GM15510 (cell line): ENCODE results near the gene ARHGEF19.

ENCODE experiments used
- POLR2A ChIP-seq: IDR thresholded peaks from 3 replicates; pipeline ENCODE4 v1.6.1; 2011; ENCODE audit warnings: borderline replicate concordance; ENCODE audit not compliant: insufficient read length; ENCODE audit errors: extremely low read depth

ARHGEF19 gene

DNA sequence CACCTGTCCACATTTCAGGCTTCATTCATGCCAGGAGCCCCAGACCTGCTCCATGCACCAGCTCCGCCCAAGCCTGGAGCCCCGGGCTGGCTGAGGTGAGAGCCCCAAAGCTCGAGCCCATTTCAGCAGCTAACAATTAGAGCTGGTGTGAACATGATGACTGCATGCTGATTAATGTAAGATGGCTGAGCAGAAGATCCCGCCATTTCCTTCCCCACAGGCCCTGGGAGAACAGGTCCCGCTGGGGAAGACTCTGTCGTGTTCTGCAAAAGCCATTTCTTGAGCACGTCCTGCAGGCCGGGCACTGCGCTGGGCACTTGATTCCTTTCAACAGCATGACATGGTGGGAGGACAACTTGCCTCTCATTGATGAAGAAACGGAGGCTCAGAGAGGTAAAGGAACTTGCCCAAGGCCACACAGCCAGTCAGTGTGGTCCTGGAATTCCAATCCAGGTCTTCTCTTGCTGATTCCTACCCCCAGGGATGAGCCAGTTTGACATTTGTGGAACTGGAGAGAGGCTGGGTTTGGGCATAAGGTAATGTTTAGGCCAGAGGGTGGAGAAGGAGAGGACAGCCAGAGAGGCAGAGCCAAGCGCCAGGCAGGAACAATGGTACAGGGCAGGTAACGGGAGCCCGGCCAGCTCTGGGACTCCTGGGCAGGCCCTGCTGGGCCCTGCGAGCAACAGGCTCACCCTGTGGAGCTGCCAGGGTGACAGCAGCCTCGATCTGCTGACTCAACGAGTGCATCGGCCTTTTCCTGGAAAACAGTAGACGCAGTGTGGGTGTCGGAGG lies 28.5 kb downstream of the ARHGEF19 start:
- TF ChIP-seq POLR2A = no peak

DNA sequence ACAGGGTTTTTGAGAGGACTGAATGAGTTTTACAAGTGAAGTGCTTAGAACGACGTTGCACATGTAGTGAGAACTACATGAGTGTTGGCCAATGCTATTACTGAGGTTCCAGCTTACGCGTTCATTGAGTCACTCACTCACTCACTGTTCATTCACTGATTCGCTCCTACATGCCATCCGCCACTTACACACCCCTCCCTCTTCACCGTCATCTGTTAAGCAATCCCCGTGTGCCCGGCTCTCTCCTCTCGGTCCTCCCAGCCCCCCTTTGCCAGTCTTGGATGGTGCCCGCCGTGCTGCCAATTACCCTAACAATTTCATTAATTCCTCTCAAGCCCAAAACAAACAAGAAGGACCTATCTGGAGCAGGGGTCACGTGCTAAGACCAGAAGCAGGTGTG lies 29.3 kb downstream of the ARHGEF19 start:
- no peak for TF ChIP-seq POLR2A

DNA sequence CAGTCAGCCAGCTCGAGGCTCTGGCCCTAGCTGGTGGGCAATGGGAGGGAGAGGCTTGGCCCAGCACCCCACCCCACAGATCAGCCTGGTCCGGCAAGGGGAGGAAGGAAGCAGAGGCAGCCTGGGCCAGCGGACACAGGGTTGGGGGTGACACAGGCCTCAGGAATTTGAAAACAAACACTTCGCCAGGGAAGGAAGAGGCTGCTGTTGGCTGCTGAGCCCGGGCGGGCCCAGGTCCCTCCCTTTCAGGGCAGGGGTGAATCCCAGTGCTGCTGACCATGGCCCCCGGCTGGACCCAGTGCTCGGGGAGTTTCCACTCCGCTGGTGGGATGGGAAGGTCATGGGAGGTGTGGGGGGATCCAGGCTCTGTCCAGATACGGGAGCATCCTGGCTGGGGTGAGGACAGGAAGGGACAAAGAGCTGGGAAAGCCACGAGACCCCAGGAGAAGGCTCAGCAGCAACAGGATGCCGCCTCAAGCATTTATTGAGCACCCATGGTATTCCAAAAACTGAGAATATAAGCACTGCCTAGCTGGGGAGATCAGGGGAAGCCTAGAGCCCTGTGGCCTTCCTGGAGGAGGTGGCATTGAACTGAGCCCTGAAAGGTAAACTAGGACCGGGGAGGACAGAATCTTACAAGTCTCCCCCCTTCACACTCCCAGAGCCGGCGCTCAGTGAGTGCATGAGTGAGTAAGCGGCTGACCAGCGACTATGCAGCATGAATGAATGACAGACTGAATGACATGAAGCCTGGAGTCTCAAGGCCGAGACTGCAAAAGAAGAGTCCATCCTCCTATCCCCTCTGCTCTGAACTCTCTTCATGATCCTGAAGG lies 30.3 kb downstream of the ARHGEF19 start:
- TF ChIP-seq POLR2A = no peak

DNA sequence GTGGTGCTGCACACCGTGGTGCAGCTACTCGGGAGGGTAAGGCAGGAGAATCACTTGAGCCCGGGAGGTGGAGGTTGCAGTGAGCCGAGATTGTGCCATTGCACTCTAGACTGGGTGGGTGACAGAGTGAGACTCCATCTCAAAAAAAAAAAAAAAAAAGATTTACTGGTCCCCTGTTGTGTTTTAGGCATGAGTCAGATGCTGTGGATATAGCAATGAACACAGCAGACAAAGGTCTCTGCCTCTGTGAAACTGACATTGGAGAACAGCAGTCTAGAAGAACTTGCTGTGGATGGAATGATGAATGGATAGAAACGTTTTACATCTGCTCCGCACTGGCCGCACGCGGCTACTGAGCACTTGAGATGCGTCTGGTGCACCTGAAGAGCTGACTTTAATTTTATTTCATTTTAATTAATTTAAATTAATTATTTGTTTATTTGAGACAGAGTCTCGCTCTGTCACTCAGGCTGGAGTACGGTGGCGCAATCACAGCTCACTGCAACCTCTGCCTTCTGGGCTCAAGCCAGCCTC lies 32.1 kb downstream of the ARHGEF19 start:
- no peak for TF ChIP-seq POLR2A

DNA sequence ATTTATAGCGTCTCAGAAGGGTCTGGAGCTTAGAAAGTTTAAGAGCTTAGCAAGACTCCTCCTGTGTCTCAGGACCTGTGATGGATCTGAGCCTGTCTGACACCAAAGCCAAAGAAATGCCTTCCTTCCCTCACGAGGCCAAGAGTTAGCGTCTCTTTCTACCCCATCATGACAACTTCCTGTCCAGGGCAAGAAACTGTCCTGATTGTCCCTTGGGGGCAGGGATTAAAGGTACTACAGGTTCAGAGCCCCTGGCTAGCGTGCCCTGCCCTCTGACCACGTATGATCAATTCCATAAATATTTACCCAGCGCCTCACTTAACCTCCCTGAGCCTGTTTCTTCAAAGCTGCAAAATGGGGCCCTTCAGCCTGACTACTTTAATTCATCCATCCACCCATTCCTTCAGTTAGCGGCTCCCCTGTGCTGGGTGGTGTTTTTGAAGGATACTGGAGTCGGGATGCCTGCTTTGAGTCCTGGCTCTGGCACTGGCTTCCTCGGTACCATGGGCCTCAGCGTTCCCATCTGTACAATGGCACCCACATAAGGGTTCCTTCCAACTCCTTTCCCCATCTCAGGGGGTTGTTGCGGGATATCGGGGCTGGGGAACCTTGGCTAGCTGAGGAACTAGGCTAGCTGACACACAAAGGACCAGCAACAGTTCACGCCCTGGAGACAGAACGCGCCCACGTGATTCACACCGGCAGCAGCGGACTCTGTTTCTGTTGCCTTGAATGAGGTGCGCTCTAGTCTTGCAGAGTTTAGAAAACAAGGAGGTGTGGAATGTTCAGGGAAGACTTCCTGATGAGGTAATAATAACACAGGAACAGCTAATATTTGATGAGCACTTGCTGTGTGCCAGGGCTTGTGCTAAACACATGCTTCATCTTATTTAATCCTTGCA lies 33.6 kb downstream of the ARHGEF19 start:
- no peak for TF ChIP-seq POLR2A

DNA sequence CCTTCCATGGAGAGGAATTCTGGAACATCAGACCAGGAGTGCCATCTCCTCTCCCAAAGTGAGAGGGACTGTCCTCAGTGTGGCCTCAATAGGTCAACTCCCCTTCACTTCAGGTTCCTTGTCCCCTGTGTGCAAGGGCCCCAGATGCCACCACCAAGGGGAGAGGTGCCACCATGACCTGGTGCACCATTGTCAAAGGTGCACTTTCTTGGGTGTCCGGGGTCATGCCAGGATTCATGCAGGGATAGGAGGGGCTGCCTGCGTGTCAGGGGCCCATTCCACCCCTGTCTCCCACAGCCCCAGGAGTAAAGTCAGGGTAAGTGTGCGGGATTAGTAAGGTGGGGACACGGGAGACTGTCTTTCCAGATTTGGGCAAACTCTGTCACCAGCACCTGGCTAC lies 35.1 kb downstream of the ARHGEF19 start:
- TF ChIP-seq POLR2A = no peak

DNA sequence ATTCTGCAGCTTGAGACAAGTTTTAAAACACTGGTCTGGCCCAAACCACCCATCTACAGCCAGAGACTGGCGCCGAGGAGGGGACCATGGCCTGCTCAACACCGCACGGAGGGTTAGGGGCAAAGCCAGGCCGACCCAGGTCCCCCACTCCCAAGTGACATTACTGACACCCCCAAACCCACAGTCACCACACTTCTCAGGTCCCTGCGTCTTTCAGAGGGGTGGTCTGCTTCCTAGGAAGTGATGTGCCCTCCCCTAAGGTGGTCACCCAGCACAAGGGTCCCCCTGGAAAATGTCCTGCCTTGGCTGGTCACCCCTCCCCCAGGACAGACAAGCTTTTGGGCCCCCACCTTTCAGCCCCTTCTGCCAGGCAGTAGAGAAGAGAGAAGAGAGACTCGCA lies 35.8 kb downstream of the ARHGEF19 start:
- no peak for TF ChIP-seq POLR2A

DNA sequence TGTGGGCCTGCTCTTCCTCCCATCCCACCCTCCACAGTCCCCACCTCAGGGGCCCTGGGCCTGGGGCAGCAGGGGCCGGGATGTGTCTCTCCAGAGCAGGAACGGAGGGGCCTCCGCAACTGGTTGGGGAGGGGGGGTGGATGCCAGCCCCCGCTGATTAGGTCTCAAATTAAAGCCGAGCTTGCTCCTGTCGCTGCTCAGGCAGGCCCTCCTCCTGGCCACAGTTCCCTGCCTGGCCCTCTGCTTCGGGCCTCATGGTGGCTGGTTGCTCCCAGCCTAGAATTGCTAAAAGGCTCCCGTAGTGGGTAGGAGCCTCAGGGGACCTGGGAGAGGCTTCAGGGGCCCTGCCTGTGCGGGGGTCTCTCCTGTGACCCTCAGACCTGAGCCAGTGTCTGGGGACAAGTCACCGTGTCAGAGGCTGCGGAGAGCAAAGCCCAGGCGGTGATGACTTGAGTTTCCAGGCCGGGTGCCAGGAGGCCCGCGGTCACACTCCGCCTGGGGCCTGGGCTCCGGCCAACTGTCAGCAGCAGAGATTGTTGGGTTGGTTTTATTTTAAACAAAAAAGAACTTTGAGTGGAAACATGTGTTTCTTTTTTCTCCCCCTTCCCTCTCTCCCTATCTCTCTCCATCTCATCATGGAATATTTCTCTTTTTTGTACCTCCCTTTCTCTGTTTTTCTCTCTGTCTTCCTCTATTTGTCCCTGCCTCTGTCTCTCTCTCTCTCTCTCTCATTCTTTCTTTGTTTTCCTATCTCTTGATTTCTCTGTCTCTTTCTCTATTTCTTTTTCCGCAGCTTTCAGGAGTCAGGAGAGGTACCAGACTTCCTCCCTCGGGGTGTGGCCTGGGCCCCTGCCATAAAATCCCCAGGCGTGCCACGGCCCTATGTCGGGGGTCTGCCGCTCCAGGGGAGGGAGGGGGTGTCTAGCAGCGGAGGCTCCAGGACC lies 36.6 kb downstream of the ARHGEF19 start:
- no peak for TF ChIP-seq POLR2A

DNA sequence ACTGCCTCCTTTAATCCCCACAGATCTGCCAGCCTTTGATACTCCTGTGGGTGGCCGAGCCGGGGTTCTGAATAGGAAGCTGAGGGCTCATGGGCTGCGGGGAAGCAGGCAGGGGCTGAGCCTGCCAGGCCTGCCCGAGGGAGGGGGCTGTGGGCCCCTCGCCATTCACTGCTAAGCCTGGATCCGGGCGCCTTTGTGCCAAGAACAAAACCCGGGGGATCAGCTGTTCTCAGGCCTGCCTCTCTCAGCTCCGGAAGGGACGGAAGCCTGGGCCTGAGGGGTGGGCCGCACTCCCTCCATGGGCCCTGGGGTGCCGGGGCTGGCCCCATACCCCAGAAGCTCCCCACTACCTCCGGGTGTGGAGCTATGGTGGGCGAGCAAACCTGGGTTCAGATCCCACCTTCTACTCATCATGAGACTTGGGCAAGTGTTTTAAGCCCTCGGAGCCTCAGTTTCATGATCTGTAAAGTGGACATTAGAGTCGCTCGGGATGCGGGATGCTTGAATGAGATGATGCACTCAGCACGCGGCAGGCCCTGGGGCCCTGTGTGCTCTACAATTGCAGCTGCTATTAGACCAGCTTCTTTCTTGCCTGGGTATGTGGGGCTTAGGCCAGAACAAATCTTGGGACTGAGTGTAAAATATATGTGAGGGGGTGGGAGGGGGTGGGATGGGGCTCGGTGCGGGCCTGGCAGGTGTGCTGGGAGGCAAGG lies 37.4 kb downstream of the ARHGEF19 start:
- no peak for TF ChIP-seq POLR2A

DNA sequence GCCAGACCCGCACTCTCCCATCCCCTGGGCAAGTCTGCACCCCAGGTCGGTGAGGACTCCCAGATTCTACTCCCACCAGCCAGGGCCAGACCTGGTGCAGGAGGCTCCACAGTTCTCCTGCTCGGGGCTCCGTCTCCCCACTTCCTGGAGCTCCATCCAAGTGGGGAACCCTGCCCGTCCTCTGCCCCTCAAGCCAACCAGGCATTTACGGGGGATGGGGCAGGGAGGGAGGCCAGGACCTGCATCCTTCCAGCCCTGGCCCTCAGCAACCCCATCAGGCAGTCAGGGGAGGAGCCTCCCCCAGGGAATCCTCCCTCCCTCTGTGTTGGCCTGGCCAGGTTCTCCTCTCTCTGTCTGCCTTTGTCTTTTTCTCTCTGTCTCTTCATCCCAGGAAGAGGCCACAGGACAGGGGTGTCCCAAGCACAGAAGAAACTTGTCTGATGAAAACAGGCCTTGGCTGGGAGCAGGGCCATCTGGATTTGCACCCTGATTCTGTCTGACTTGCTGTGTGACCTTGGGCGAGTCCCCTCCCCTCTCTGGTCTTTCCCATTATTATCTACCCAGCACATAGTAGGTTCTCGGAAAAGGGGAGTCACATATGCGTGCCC lies 38.1 kb downstream of the ARHGEF19 start:
- no peak for TF ChIP-seq POLR2A

DNA sequence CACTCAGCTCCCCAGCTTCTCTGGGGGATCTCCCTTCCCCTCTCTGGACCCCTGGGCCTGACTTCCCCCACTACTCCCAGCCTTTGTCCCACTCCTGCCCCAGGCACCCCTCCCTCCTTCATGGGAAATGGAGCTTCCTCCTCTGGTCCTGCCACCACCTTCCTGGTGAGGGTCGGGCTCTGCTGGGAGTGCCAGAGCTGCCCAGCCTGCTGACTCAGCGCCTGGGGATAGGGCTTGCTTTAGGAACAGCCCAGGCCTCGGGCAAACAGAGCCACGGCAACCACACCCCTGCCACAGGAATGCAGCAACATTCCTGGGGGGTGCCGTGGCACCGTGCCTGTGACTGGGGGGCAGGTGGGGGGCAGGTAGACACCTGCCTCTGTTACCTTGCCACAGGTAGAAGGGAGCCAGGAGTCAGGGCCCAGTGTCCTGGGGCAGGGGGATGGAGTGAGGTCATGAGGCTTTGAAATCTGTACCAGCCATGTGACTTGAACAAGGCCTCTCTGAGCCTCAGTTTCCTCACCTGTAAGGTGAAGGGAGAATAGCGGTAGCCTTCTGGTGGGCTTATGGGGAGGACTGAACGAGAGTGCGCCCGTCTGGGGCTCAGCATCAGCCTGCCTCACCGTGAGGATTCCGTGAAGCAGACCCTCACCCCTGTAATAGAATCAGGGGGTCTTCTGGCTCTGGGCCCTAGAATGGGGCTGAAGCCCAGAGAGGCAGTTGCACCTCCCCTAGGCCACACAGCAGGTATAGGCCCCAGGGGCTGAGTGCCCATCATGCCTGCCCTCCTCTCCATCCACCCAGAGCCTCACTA lies 38.8 kb downstream of the ARHGEF19 start:
- no peak for TF ChIP-seq POLR2A

DNA sequence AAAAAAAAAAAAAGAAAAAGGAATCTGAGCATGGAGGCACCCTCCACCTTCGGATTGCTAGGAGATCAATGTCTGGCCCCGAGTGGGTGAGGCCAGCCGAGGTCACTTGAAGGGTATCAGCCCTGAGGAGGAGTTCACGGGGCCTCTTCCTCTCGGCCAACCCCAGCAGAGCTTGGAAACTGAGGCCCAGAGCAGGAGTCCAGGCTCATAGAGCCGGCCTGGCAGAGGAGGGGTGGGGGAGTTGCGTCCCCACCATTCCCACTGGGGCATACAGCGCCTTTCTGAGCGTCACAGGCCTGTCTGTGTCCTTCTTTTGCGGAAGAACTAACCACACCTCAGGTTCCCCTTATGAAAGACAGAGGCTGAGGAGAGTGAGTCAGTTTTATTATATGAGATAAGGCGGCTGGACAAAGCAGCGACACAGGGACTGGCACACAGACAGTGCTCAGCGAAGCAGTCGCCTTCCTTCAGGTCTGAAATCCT lies 39.4 kb downstream of the ARHGEF19 start:
- TF ChIP-seq POLR2A = no peak
